Measurements from ENCODE around the gene MYO10.

DNA sequence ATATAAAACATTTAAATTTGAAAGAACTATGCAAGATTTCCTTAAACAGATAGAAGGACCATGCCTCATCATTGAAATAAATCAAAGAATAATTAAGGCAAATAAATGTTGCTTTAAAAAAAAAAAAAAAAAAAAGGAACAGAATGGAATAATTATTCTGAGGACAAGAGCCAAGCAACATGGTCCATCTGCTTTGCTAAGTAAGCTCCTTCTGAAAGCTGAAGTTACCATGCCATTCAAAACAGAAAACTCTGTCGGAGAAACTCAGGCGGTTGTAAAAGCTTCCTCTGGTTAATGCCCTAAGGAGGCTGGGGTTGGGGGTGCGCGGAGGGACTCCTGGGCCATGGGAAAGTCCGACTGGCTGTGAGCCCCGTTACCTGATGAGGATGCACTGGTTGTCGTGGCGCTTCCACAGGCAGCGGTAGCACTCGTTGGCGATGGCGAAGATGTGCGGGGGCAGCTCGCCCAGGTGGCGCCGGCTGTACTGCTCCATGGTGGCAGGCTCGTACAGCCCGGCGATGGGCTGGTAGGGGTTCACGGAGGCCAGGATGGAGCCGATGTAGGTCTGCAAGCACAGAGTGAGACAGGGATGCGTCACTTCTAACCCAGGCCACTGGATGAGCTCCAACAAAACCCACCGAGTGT lies 141.7 kb downstream of the MYO10 start:
- TF ChIP-seq SNAI2 (CRISPR knock-in tag; IDR thresholded peaks at IDR 0.05) = no peak
- no peak for TF ChIP-seq CSDC2 (CRISPR knock-in tag; IDR thresholded peaks at IDR 0.05)
- no peak for TF ChIP-seq ZNF70 (CRISPR knock-in tag; IDR thresholded peaks at IDR 0.05)
- TF ChIP-seq, protein P1, sequence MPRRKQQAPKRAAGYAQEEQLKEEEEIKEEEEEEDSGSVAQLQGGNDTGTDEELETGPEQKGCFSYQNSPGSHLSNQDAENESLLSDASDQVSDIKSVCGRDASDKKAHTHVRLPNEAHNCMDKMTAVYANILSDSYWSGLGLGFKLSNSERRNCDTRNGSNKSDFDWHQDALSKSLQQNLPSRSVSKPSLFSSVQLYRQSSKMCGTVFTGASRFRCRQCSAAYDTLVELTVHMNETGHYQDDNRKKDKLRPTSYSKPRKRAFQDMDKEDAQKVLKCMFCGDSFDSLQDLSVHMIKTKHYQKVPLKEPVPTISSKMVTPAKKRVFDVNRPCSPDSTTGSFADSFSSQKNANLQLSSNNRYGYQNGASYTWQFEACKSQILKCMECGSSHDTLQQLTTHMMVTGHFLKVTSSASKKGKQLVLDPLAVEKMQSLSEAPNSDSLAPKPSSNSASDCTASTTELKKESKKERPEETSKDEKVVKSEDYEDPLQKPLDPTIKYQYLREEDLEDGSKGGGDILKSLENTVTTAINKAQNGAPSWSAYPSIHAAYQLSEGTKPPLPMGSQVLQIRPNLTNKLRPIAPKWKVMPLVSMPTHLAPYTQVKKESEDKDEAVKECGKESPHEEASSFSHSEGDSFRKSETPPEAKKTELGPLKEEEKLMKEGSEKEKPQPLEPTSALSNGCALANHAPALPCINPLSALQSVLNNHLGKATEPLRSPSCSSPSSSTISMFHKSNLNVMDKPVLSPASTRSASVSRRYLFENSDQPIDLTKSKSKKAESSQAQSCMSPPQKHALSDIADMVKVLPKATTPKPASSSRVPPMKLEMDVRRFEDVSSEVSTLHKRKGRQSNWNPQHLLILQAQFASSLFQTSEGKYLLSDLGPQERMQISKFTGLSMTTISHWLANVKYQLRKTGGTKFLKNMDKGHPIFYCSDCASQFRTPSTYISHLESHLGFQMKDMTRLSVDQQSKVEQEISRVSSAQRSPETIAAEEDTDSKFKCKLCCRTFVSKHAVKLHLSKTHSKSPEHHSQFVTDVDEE (CRISPR knock-in tag; IDR thresholded peaks at IDR 0.05) = no peak
